Trophoblast cell (in vitro differentiated cells and primary cell): ENCODE results near the gene WDR6.

ENCODE experiments used
- DNase-seq, 2 donors: peaks; one replicate each; pipeline ENCODE4 v3.0.0-alpha.2; 2016
- H2AFZ ChIP-seq: 2 replicates; pipeline ENCODE4 v1.6.1; 2013; ENCODE audit warnings: low read length, moderate library complexity, mild to moderate bottlenecking; ENCODE audit not compliant: insufficient read depth, poor library complexity
- H2AK5ac ChIP-seq: 2 replicates; pipeline ENCODE4 v1.6.1; 2013; ENCODE audit warnings: mild to moderate bottlenecking, low read length
- H2BK120ac ChIP-seq: 2 replicates; pipeline ENCODE4 v1.6.1; 2013; ENCODE audit warnings: low read length, mild to moderate bottlenecking, moderate library complexity; ENCODE audit not compliant: insufficient read depth, poor library complexity
- H2BK12ac ChIP-seq: 2 replicates; pipeline ENCODE4 v1.6.1; 2013; ENCODE audit warnings: mild to moderate bottlenecking, low read length, moderate library complexity
- H2BK5ac ChIP-seq: 2 replicates; pipeline ENCODE4 v1.6.1; 2013; ENCODE audit warnings: low read length, low read depth, moderate library complexity, mild to moderate bottlenecking; ENCODE audit not compliant: poor library complexity
- H3K14ac ChIP-seq: 2 replicates; pipeline ENCODE4 v1.6.1; 2013; ENCODE audit warnings: mild to moderate bottlenecking, low read length
- H3K18ac ChIP-seq: 2 replicates; pipeline ENCODE4 v1.6.1; 2013; ENCODE audit warnings: mild to moderate bottlenecking, low read length
- H3K23ac ChIP-seq: 2 replicates; pipeline ENCODE4 v1.6.1; 2013; ENCODE audit warnings: low read length
- H3K27ac ChIP-seq: 2 replicates; pipeline ENCODE4 v1.5.1; 2013; ENCODE audit warnings: low read depth, mild to moderate bottlenecking, inconsistent platforms, low read length, moderate library complexity
- H3K27me3 ChIP-seq: 2 replicates; pipeline ENCODE4 v1.6.1; 2013; ENCODE audit warnings: inconsistent platforms, mild to moderate bottlenecking, low read length, moderate library complexity; ENCODE audit not compliant: insufficient read depth
- H3K36me3 ChIP-seq, 2 experiments: 1 replicate in 1 of 2; 2 replicates in 1 of 2; pipeline ENCODE4 v1.6.1; 2013; ENCODE audit warnings: low read length in 2 of 2, mild to moderate bottlenecking in 2 of 2, moderate library complexity in 1 of 2; ENCODE audit not compliant: insufficient read depth in 2 of 2, control insufficient read depth in 1 of 2
- H3K4ac ChIP-seq: 2 replicates; pipeline ENCODE4 v1.6.1; 2013; ENCODE audit warnings: low read depth, mild to moderate bottlenecking, low read length, moderate library complexity
- H3K4me1 ChIP-seq, 2 experiments: 1 replicate in 1 of 2; 2 replicates in 1 of 2; pipeline ENCODE4 v1.6.1; 2013; ENCODE audit warnings: low read length in 2 of 2, mild to moderate bottlenecking in 2 of 2, moderate library complexity in 1 of 2; ENCODE audit not compliant: insufficient read depth in 2 of 2, control insufficient read depth in 1 of 2
- H3K4me2 ChIP-seq: 2 replicates; pipeline ENCODE4 v1.6.1; 2013; ENCODE audit warnings: inconsistent platforms, mild to moderate bottlenecking, low read length, moderate library complexity
- H3K4me3 ChIP-seq: 2 replicates; pipeline ENCODE4 v1.5.1; 2013; ENCODE audit warnings: mild to moderate bottlenecking, low read depth, low read length, inconsistent platforms
- H3K79me1 ChIP-seq: one replicate; pipeline ENCODE4 v1.6.1; 2013; ENCODE audit warnings: low read length
- H3K79me2 ChIP-seq: 2 replicates; pipeline ENCODE4 v1.6.1; 2013; ENCODE audit warnings: low read length, mild to moderate bottlenecking; ENCODE audit not compliant: control insufficient read depth, insufficient read depth, poor library complexity
- H3K9ac ChIP-seq: 2 replicates; pipeline ENCODE4 v1.6.1; 2013; ENCODE audit warnings: mild to moderate bottlenecking, low read length
- H3K9me3 ChIP-seq: 2 replicates; pipeline ENCODE4 v1.6.1; 2013; ENCODE audit warnings: low read depth, mild to moderate bottlenecking, control low read depth, inconsistent platforms, low read length; ENCODE audit not compliant: insufficient read depth
- H4K12ac ChIP-seq: 2 replicates; pipeline ENCODE4 v1.6.1; 2013; ENCODE audit warnings: low read depth, mild to moderate bottlenecking, low read length, moderate library complexity
- H4K8ac ChIP-seq: 2 replicates; pipeline ENCODE4 v1.6.1; 2013; ENCODE audit warnings: low read depth, mild to moderate bottlenecking, low read length, moderate library complexity
- H4K91ac ChIP-seq: one replicate; pipeline ENCODE4 v1.6.1; 2013; ENCODE audit warnings: low read depth, mild to moderate bottlenecking, low read length, moderate library complexity
- WGBS: extraction: QIAGEN DNeasy Blood & Tissue Kit; methylation state at CpG from one replicate; pipeline ENCODE4 v1.1.7; 2013; ENCODE audit warnings: missing lambda C conversion rate; ENCODE audit not compliant: insufficient read length, insufficient coverage; ENCODE audit errors: extremely low coverage; 5-methylcytosine and 5-hydroxymethylcytosine counted together

Gene WDR6

DNA sequence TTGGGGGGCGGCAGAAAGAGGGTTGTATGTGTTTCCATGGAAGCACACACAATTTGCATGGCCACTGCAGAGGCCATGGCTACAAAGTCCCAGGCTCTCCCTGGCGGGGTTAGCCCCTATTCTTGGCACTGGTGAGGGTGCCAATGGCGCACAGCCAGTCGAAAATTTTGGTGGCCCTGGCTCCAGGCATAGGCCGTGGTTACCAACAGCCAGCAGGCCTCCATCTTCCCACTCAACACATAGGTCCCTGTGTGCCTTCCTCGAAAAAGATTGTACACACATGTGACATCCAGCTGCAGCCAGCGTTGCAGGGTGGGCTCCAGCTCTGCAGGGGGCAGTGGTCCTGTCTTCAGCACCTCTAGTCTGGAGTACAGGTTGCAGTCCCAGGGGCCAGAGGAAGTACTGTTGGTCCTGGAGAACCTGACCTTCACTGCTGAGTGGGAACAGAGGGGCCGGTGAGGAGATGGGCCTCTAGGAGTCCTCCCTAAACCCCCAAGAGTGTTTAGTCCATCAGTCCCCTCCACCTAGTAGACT lies 10.0 kb upstream of the WDR6 start:
- Histone ChIP-seq H3K4ac (no peak overlapping the region), H3K4me2 (no peak overlapping the region), H4K8ac (no peak overlapping the region), H3K23ac (no peak overlapping the region), H3K79me2 (no peaks in the 10 kb centered on the region), H3K9me3 (no peaks in the 10 kb centered on the region), H3K18ac (no peak overlapping the region), H2AFZ (no peak overlapping the region), H3K27ac (no peak overlapping the region), H2BK5ac (no peak overlapping the region), H3K36me3 (peaks cover 0 to 2% of the 10 kb centered on the region in 2 experiments), H4K12ac (no peak overlapping the region), H2BK12ac (no peak overlapping the region), H3K4me3 (no peak overlapping the region), H3K79me1 (no peaks in the 10 kb centered on the region), H3K4me1 (no peaks in the 10 kb centered on the region), H3K27me3 (no peaks in the 10 kb centered on the region), H3K14ac (no peak overlapping the region), H2AK5ac (no peak overlapping the region), H3K9ac (no peak overlapping the region), H2BK120ac (no peak overlapping the region), H4K91ac (no peak overlapping the region)
- DNase-seq, result no peak
- no CpG with 5 or more reads among the region's 8 CpGs for WGBS

DNA sequence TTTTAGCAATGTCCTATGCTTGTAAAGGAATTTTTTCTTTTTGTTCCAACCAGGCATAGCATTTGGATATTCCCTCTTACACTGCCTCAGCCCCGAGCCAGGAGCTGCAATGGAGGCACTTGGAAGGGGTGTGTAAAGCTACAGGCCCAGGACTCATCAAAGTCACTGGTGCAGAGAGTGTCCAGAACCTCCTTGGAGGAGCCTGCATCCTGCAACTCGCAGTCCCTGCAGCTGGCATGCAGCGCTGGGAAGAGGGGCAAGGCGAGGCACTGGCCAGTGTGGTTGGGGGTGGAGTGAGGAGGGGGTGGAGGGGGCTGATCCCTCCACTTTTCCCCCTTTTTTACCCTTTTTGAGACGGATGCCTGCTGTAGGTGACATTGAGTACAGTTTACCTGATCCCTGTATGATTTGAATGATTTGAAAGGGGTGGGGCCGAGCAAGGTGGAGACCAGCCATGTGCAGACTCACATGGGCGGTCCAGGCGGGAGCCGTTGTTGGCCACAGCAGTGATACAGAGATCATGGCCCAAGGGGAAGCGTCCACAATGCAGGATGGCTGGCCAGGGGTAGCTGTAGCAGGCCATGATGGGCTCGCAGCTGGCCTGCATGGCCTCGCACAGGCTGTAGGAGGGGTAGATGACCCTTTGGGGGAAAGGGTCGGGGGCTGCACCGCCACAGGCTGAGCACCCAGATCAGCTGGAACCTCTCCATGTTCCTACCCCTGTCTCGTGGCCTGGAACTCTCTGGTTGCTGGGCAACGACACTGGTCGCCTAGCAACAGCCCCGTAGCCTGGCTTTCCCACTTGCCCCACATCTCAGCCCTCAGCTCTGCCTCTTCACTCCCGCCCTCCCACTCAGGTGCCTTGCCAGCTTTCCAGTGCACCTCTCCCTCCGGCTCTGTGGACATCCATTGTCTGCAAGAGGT lies 9.2 kb upstream of the WDR6 start:
- H3K14ac ChIP-seq, result no peak overlapping the region
- H2AFZ ChIP-seq, result no peak overlapping the region
- no peak overlapping the region for H3K4ac ChIP-seq
- H2BK5ac ChIP-seq, result no peak overlapping the region
- H3K4me2 ChIP-seq, result no peak overlapping the region
- H3K36me3 ChIP-seq, result peaks cover 0 to 2% of the 10 kb centered on the region in 2 experiments
- no peak overlapping the region for H3K18ac ChIP-seq
- DNase-seq, result no peak
- no peaks in the 10 kb centered on the region for H3K79me1 ChIP-seq
- H3K23ac ChIP-seq, result no peak overlapping the region
- no peak overlapping the region for H2BK12ac ChIP-seq
- H3K27ac ChIP-seq, result no peak overlapping the region
- H2AK5ac ChIP-seq, result no peak overlapping the region
- no peaks in the 10 kb centered on the region for H3K27me3 ChIP-seq
- no peaks in the 10 kb centered on the region for H3K4me1 ChIP-seq
- H2BK120ac ChIP-seq, result no peak overlapping the region
- no peaks in the 10 kb centered on the region for H3K79me2 ChIP-seq
- H4K8ac ChIP-seq, result no peak overlapping the region
- H3K9ac ChIP-seq, result no peak overlapping the region
- no peak overlapping the region for H4K12ac ChIP-seq
- no CpG with 5 or more reads among the region's 20 CpGs for WGBS
- H3K9me3 ChIP-seq, result no peaks in the 10 kb centered on the region
- H4K91ac ChIP-seq, result no peak overlapping the region
- no peak overlapping the region for H3K4me3 ChIP-seq

DNA sequence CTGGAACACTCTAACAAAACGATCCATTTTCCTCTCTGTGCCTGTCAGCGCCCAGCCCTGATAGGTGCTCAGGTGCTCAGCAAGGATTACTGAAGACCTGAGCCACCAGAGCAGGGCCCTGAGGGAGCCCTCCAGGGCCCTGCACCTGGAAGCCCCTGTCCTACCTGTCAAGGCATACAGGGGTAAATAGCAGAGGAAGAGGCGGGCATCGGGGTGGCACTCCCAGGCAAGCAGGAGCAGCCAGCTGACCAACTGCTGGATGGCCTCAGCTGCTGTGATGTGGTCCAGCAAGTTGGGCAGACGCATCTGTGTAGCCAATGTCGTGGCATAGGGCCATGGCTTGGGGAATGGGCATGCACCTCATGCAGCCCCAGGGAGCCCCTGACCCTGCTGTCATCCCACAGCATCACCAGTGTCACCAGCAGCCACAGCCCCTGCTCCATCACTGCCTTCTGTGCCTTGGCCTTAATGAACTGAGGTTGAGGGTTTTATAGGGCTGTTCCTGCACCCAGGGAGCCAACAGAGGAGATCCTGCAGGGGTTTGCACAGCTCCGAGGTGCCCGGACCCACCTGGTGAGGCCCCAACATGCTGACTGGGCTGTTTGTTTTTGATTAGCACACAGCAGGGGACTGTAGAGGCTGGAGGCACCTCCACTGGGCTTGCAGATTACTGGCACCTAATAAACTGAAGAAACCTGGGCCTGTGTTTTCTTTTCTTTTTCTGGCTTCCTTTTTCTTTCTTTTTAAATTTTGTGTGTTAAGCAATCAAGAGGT lies 7.9 kb upstream of the WDR6 start:
- no peaks in the 10 kb centered on the region for H3K79me1 ChIP-seq
- no peak overlapping the region for H2AFZ ChIP-seq
- no peak overlapping the region for H3K23ac ChIP-seq
- H3K4ac ChIP-seq, result no peak overlapping the region
- no peak overlapping the region for H2AK5ac ChIP-seq
- no peak overlapping the region for H3K14ac ChIP-seq
- H3K4me1 ChIP-seq, result no peaks in the 10 kb centered on the region
- no peak overlapping the region for H3K9ac ChIP-seq
- H3K4me2 ChIP-seq, result no peak overlapping the region
- no peaks in the 10 kb centered on the region for H3K9me3 ChIP-seq
- H3K36me3 ChIP-seq, result peaks cover 0 to 2% of the 10 kb centered on the region in 2 experiments
- H3K27ac ChIP-seq, result no peak overlapping the region
- no peak for DNase-seq
- no peak overlapping the region for H2BK5ac ChIP-seq
- no peak overlapping the region for H3K4me3 ChIP-seq
- no peak overlapping the region for H4K8ac ChIP-seq
- H4K12ac ChIP-seq, result no peak overlapping the region
- WGBS, result no CpG with 5 or more reads among the region's 8 CpGs
- H3K27me3 ChIP-seq, result no peaks in the 10 kb centered on the region
- no peak overlapping the region for H2BK12ac ChIP-seq
- no peak overlapping the region for H3K18ac ChIP-seq
- H3K79me2 ChIP-seq, result no peaks in the 10 kb centered on the region
- no peak overlapping the region for H2BK120ac ChIP-seq
- H4K91ac ChIP-seq, result no peak overlapping the region

DNA sequence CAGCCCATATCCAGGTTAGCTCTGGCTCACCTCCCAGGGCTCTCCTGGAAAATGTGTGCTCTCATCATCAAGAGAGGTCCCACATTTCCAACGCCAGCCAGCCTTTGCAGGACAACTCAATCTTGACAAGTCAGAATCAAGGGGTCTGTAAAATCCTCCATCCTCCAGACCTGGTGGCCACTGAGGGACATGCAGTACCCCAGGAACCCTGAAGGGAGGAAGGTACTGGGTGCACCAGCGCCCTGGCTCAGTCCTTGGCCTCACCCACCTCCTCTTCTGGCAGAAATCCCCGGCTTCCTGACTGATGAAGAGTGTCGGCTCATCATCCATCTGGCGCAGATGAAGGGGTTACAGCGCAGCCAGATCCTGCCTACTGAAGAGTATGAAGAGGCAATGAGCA lies 6.0 kb upstream of the WDR6 start:
- no peaks in the 10 kb centered on the region for H3K79me2 ChIP-seq

More for the DNA sequence above, 6.0 kb upstream of the WDR6 start:
- no CpG with 5 or more reads among the region's 6 CpGs for WGBS
- Histone ChIP-seq H3K23ac (no peak overlapping the region), H2AK5ac (no peak overlapping the region), H4K8ac (no peak overlapping the region), H3K14ac (no peak overlapping the region), H3K4me3 (no peak overlapping the region), H3K27ac (no peak overlapping the region), H3K4me1 (peaks cover under 1 to 3% of the 10 kb centered on the region in 2 experiments), H3K9ac (no peak overlapping the region), H2BK120ac (no peak overlapping the region), H2BK5ac (no peak overlapping the region), H3K18ac (no peak overlapping the region), H2BK12ac (no peak overlapping the region), H2AFZ (no peak overlapping the region), H3K36me3 (peaks cover 2% of the 10 kb centered on the region in 2 experiments), H3K9me3 (no peaks in the 10 kb centered on the region), H3K79me1 (no peaks in the 10 kb centered on the region), H4K91ac (no peak overlapping the region), H3K4ac (no peak overlapping the region), H4K12ac (no peak overlapping the region), H3K27me3 (no peaks in the 10 kb centered on the region), H3K4me2 (no peak overlapping the region)
- no peak for DNase-seq
